ENCODE measurements around the gene ZNF804A.

Gene ZNF804A

DNA sequence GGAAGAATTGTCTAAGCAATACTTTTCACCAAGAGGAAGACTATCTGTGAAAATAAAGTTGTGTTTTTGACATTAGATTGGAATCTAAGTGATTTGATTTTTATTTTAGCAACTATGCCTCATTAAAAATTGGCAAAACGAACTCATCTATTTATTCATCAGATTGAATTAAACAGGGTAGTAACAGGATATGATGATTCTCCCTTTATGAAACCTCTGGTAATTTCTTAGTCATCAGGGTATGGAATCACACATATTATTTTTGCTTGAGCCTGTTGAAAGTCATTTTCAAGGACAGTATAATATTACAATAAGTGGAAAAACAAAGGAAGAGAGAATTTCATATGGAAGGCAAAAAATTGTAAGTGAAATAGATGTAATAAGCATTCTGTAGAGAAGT, 22.0 kb downstream of the ZNF804A start:
- no peak for TF ChIP-seq TAF1 (IDR thresholded peaks at IDR 0.05; ENCODE audit: borderline replicate concordance, low read depth, low read length)
- no peak for TF ChIP-seq POLR2A (IDR thresholded peaks at IDR 0.05; ENCODE audit: low read depth, low read length)
- TF ChIP-seq POLR2AphosphoS5 (IDR thresholded peaks at IDR 0.05; ENCODE audit: low read depth, low read length) = no peak
- FAIRE-seq (no peak), DNase-seq (ENCODE audit: insufficient read length) (no peak)

- TF ChIP-seq POLR2AphosphoS5 (IDR thresholded peaks at IDR 0.05; ENCODE audit: low read depth, low read length) (no peak), TAF1 (IDR thresholded peaks at IDR 0.05; ENCODE audit: borderline replicate concordance, low read depth, low read length) (no peak)
- FAIRE-seq (no peak), DNase-seq (ENCODE audit: insufficient read length) (no peak)
Measured at GRCh38 chr2:184624311-184624710, 26.0 kb downstream of the ZNF804A start.

GRCh38 chr2:184628051-184628450, 29.7 kb downstream of the ZNF804A start:
- DNase-seq (ENCODE audit: insufficient read length) (no peak), FAIRE-seq (no peak)
- TF ChIP-seq POLR2AphosphoS5 (IDR thresholded peaks at IDR 0.05; ENCODE audit: low read depth, low read length) = no peak
- no peak for TF ChIP-seq POLR2A (IDR thresholded peaks at IDR 0.05; ENCODE audit: low read depth, low read length)
- no peak for TF ChIP-seq TAF1 (IDR thresholded peaks at IDR 0.05; ENCODE audit: borderline replicate concordance, low read depth, low read length)

- FAIRE-seq (no peak), DNase-seq (ENCODE audit: insufficient read length) (no peak)
- TF ChIP-seq POLR2AphosphoS5 (IDR thresholded peaks at IDR 0.05; ENCODE audit: low read depth, low read length) (no peak), TAF1 (IDR thresholded peaks at IDR 0.05; ENCODE audit: borderline replicate concordance, low read depth, low read length) (no peak), POLR2A (IDR thresholded peaks at IDR 0.05; ENCODE audit: low read depth, low read length) (no peak)
Measured at GRCh38 chr2:184633726-184634125, 35.4 kb downstream of the ZNF804A start.

DNA sequence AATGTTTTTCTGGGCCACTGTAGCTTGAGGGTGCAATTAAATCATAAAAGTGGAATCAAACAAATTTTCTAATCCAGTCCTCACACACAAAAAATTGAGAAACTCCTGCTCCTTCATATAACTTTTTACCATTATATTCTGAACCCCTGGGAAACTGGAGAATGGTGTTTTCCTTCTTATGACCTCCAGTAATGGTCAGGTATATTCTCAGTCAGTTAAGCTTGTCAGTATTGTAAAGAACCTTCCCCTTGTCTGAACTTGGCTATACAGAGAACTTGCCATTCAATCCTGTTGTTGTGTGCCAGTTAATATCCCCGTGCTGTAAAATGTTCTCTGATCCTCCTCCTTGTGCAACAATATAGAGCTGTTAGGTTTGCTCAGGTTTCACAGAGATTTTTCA, 39.5 kb downstream of the ZNF804A start:
- no peak for DNase-seq (ENCODE audit: insufficient read length)
- TF ChIP-seq POLR2AphosphoS5 (IDR thresholded peaks at IDR 0.05; ENCODE audit: low read depth, low read length) (no peak), TAF1 (IDR thresholded peaks at IDR 0.05; ENCODE audit: borderline replicate concordance, low read depth, low read length) (no peak), POLR2A (IDR thresholded peaks at IDR 0.05; ENCODE audit: low read depth, low read length) (no peak)

GRCh38 chr2:184644685-184645084, 46.4 kb downstream of the ZNF804A start:
- no peak for FAIRE-seq
- TF ChIP-seq TAF1 (IDR thresholded peaks at IDR 0.05; ENCODE audit: borderline replicate concordance, low read depth, low read length) (no peak), POLR2A (IDR thresholded peaks at IDR 0.05; ENCODE audit: low read depth, low read length) (no peak), POLR2AphosphoS5 (IDR thresholded peaks at IDR 0.05; ENCODE audit: low read depth, low read length) (no peak)
- DNase-seq (ENCODE audit: insufficient read length) = no peak

More for the DNA sequence above, 39.5 kb downstream of the ZNF804A start:
- peak; percentile 58 for FAIRE-seq

DNA sequence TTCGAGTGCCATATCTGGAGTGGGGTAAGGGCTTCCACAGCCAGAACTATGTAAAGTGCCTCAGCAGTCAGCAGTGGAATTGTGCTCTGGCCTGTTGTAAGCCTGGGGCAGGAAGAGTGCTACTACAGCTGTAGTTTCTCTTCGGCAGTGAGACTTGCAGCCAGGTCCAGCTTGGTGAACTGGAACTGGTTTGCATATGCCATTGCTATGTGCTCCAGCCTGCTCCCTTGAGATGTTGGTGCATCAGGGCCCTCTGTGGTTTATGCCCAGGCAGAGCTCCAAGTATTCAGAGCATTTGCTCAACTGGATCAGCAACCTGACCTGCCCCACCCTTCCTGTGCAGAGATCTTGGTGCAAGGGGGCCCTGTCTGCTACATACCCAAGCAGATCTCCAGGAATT, 47.8 kb downstream of the ZNF804A start:
- FAIRE-seq (peak; percentile 72), DNase-seq (ENCODE audit: insufficient read length) (no peak)

DNA sequence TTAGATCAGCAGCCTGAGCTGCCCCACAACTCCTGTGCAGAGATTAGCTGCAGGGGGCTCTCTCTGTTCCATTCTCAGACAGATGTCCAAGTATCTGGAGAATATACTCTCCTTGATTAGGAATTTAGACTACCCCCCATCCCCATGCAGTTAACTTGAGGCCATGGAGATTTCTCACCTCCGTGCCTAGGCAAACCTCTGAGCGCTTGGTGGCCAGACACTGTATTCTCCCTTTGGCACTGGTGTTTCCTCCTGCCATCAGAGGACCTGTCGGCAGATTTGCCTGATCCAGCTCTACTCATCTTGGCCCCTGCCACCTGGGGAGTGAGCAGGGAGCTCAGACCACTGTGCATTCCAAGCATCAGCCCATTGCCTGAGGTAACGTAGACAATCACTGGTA, 48.3 kb downstream of the ZNF804A start:
- DNase-seq (ENCODE audit: insufficient read length) (no peak), FAIRE-seq (no peak)

More for the DNA sequence above, 47.8 kb downstream of the ZNF804A start:
- no peak for TF ChIP-seq POLR2AphosphoS5 (IDR thresholded peaks at IDR 0.05; ENCODE audit: low read depth, low read length)
- TF ChIP-seq POLR2A (IDR thresholded peaks at IDR 0.05; ENCODE audit: low read depth, low read length) = no peak
- no peak for TF ChIP-seq TAF1 (IDR thresholded peaks at IDR 0.05; ENCODE audit: borderline replicate concordance, low read depth, low read length)

DNA sequence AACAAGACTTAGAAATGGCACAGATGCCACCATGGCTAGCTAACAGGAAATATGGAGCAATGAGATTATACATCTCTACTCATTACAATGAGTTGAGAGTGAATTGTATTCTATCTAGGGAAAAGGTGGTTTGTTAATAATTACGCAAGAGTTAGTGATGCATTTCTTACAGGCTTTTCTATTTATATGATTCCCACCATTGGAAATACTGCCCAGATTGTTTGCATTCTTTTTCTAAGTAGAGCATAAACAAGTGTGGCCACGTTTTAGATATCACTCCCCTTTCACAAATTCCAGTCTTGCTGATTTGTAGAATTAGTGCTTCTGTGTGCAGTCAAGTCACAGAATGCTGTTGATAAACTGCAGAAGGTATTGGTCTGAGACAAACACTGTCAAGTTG, 56.6 kb downstream of the ZNF804A start:
- DNase-seq (ENCODE audit: insufficient read length) (no peak), FAIRE-seq (no peak)
- TF ChIP-seq POLR2A (IDR thresholded peaks at IDR 0.05; ENCODE audit: low read depth, low read length) = no peak

More for the DNA sequence above, 48.3 kb downstream of the ZNF804A start:
- TF ChIP-seq POLR2A (IDR thresholded peaks at IDR 0.05; ENCODE audit: low read depth, low read length) (no peak), TAF1 (IDR thresholded peaks at IDR 0.05; ENCODE audit: borderline replicate concordance, low read depth, low read length) (no peak), POLR2AphosphoS5 (IDR thresholded peaks at IDR 0.05; ENCODE audit: low read depth, low read length) (no peak)

DNA sequence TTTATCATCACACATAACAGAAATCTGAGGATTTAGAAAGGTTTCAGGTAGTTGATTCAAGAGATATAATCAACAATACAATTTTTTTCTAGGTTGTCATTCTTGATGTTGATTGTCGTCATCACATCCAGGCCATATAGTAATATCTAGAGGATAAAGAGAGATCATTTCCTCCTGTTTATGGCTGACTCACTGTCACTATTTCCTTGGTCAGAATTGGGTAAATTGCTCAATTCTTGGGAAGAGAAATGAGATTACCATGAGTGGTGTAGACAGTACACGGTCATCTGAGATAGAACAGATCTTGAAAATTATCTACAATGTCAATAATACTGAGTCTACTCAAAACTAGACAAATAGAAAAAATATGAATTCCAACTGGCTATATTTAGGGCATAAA, 78.8 kb downstream of the ZNF804A start:
- no peak for FAIRE-seq
- no peak for DNase-seq (ENCODE audit: insufficient read length)
- TF ChIP-seq POLR2A (IDR thresholded peaks at IDR 0.05; ENCODE audit: low read depth, low read length) (no peak), TAF1 (IDR thresholded peaks at IDR 0.05; ENCODE audit: borderline replicate concordance, low read depth, low read length) (no peak), POLR2AphosphoS5 (IDR thresholded peaks at IDR 0.05; ENCODE audit: low read depth, low read length) (no peak)

DNA sequence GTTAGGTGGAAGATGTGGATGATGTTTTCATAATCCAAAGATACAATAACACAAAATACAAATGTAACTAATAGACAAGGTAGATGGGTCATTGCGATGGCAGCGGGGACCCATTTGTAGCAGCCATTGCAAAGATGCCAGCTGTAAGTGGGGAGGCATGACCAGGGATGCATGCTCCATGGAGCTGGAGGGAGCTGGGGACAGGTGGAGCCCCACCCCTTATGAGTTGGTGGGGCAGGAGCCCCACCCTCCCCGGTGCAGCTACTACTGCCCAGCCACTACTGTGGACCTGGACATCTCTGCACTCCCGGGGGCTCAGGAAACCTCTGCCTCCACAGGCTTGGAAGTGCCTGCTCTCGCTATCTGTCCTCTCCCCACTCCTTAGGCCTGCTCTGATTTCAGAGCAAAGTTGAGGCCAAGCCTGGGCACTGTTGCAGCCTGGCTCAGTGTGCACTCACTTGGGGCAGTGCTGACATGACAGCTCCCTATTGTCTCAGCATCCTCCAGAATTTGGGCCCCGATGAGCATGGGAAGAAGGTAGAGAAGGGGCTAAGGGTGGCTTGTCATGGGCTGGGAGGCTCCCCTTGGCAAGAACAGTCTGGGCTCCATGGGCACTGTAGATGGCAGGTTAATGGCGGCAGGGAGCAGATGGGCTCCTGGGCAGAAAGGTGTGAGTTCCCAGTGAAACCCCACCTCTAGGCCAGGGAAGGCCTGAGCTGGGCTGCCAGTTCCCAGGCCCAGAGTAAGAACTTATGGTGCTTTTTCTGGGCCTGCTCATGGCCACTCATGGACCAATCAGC, 81.1 kb downstream of the ZNF804A start:
- TF ChIP-seq POLR2A (IDR thresholded peaks at IDR 0.05; ENCODE audit: low read depth, low read length) (no peak), POLR2AphosphoS5 (IDR thresholded peaks at IDR 0.05; ENCODE audit: low read depth, low read length) (no peak), TAF1 (IDR thresholded peaks at IDR 0.05; ENCODE audit: borderline replicate concordance, low read depth, low read length) (no peak)
- FAIRE-seq = no peak
- DNase-seq (ENCODE audit: insufficient read length) = no peak

- FAIRE-seq (no peak), DNase-seq (ENCODE audit: insufficient read length) (no peak)
Measured at GRCh38 chr2:184680825-184681224, 82.5 kb downstream of the ZNF804A start.

More at GRCh38 chr2:184680825-184681224, 82.5 kb downstream of the ZNF804A start:
- TF ChIP-seq TAF1 (IDR thresholded peaks at IDR 0.05; ENCODE audit: borderline replicate concordance, low read depth, low read length) (no peak), POLR2AphosphoS5 (IDR thresholded peaks at IDR 0.05; ENCODE audit: low read depth, low read length) (no peak), POLR2A (IDR thresholded peaks at IDR 0.05; ENCODE audit: low read depth, low read length) (no peak)
